ENCODE data around the gene TUBG2. TPM values are rescaled to one million over a fixed set of nuclear protein-coding genes. Genes with fewer than 3 reads are reported as not detected.

The TUBG2 gene
- total and polyA plus RNA-seq, 2 donors (not counting 1 experiment from before 2014, with no cell fraction given): 16.7 to 19.0 TPM

- no peak overlapping the region for H3K9ac ChIP-seq (ENCODE audit: low read length)
- H3K27ac ChIP-seq (ENCODE audit: low read length in 2 of 2): no peak overlapping the region
- TF ChIP-seq CTCF (IDR thresholded peaks at IDR 0.05) (no peak), EZH2 (IDR thresholded peaks at IDR 0.05; ENCODE audit: borderline replicate concordance, insufficient read depth, low read depth, low read length, poor library complexity, severe bottlenecking) (no peak)
- H3K4me1 ChIP-seq (ENCODE audit: control insufficient read depth in 2 of 2, insufficient read depth in 2 of 2, low read length in 2 of 2): peaks cover 22 to 45% of the 10 kb centered on the region in 2 donors
- H3K4me2 ChIP-seq (replicated peaks; ENCODE audit: low read depth, low read length, poor library complexity, severe bottlenecking): no peak overlapping the region
- H3K4me3 Mint-ChIP-seq: no peak overlapping the region
- H3K9me3 Mint-ChIP-seq (ENCODE audit: insufficient read depth): no peaks in the 10 kb centered on the region
- H3K9me3 ChIP-seq (ENCODE audit: control extremely low read depth in 1 of 3, control insufficient read depth in 2 of 3, insufficient read depth in 1 of 3, low read length in 2 of 3): no peaks in the 10 kb centered on the region
- H3K27me3 Mint-ChIP-seq: no peaks in the 10 kb centered on the region
- ATAC-seq (ENCODE audit: low read depth) (no peak), DNase-seq (no peak)
- no peak overlapping the region for H2AFZ ChIP-seq (ENCODE audit: insufficient read depth, low read depth, low read length, poor library complexity, severe bottlenecking)
- no peaks in the 10 kb centered on the region for H3K79me2 ChIP-seq (ENCODE audit: control insufficient read depth, insufficient read depth, low read length)
- WGBS (ENCODE audit: insufficient coverage): 88% methylated on average over 1 of the region's 3 CpGs
- peaks cover 2 to 75% of the 10 kb centered on the region in 2 experiments for H3K36me3 ChIP-seq (replicated peaks in 1 of 2; ENCODE audit: control extremely low read depth in 1 of 2, control insufficient read depth in 1 of 2, extremely low read depth in 1 of 2, insufficient read depth in 2 of 2, low read length in 1 of 2)
- intact Hi-C loops (cut with micrococcal nuclease): no loop called here
- ChIA-PET POLR2A (no interaction called here), CTCF (interaction anchor here (0.6 to 1.5 kb wide), 5 partner anchors 51 to 348 kb away, joined by 3 to 4 read pairs (median 4); no protein-coding TSS in a partner anchor)
- H3K27ac Mint-ChIP-seq: no peak overlapping the region
- H4K20me1 ChIP-seq (ENCODE audit: control insufficient read depth, insufficient read depth, low read length, poor library complexity, severe bottlenecking): no peaks in the 10 kb centered on the region
- H3K27me3 ChIP-seq (replicated peaks in 1 of 4; ENCODE audit: control extremely low read depth in 1 of 4, control insufficient read depth in 3 of 4, insufficient read depth in 4 of 4, low read length in 3 of 4): no peaks in the 10 kb centered on the region
- no peak overlapping the region for H3K4me3 ChIP-seq (ENCODE audit: control extremely low read depth in 1 of 5, extremely low read depth in 1 of 5, insufficient read depth in 1 of 5, low read depth in 2 of 5, low read length in 4 of 5)
- H3K4me1 Mint-ChIP-seq: peaks cover 31% of the 10 kb centered on the region
Observed at GRCh38 chr17:42708588-42708987, 49.5 kb downstream of the TUBG2 start.

DNA sequence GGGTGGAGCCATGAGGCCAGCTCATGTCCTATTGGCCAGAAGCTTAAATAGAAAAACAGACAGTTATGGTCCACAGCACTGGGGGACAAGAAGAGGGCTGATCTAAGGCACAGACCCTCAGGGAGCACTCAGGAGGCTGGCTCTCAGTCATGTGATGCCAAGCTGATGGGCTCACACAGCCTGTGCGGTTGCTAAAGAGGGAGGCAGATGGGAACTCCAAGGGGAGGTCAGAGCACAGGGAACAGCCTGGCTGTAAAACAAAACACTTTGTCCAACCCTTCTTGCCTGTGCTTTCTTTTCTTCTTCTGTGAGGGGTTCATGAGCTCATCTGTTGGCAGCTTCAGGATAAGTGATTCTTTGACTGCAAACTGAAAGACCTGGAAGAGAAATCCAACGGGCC, 50.5 kb downstream of the TUBG2 start:
- H2AFZ ChIP-seq (ENCODE audit: insufficient read depth, low read depth, low read length, poor library complexity, severe bottlenecking): no peak overlapping the region
- H3K4me1 Mint-ChIP-seq: peaks cover 23% of the 10 kb centered on the region
- intact Hi-C loops (cut with micrococcal nuclease): no loop called here
- ChIA-PET POLR2A (no interaction called here), CTCF (interaction anchor here (0.6 to 1.5 kb wide), 6 partner anchors 10 to 1727 kb away, joined by 3 to 4 read pairs (median 4); no protein-coding TSS in a partner anchor)
- no peaks in the 10 kb centered on the region for H3K79me2 ChIP-seq (ENCODE audit: control insufficient read depth, insufficient read depth, low read length)
- H3K4me1 ChIP-seq (ENCODE audit: control insufficient read depth in 2 of 2, insufficient read depth in 2 of 2, low read length in 2 of 2): peaks cover 20 to 36% of the 10 kb centered on the region in 2 donors
- H3K9me3 ChIP-seq (ENCODE audit: control extremely low read depth in 1 of 3, control insufficient read depth in 2 of 3, insufficient read depth in 1 of 3, low read length in 2 of 3): no peaks in the 10 kb centered on the region
- TF ChIP-seq CTCF (IDR thresholded peaks at IDR 0.05) (no peak), EZH2 (IDR thresholded peaks at IDR 0.05; ENCODE audit: borderline replicate concordance, insufficient read depth, low read depth, low read length, poor library complexity, severe bottlenecking) (no peak)
- peaks cover 4 to 74% of the 10 kb centered on the region in 2 experiments for H3K36me3 ChIP-seq (replicated peaks in 1 of 2; ENCODE audit: control extremely low read depth in 1 of 2, control insufficient read depth in 1 of 2, extremely low read depth in 1 of 2, insufficient read depth in 2 of 2, low read length in 1 of 2)
- no peaks in the 10 kb centered on the region for H3K27me3 ChIP-seq (replicated peaks in 1 of 4; ENCODE audit: control extremely low read depth in 1 of 4, control insufficient read depth in 3 of 4, insufficient read depth in 4 of 4, low read length in 3 of 4)
- DNase-seq: no peak
- no peak for ATAC-seq (ENCODE audit: low read depth)
- no peaks in the 10 kb centered on the region for H3K9me3 Mint-ChIP-seq (ENCODE audit: insufficient read depth)
- H3K27ac Mint-ChIP-seq: no peak overlapping the region
- no peaks in the 10 kb centered on the region for H3K27me3 Mint-ChIP-seq
- no peak overlapping the region for H3K4me3 ChIP-seq (ENCODE audit: control extremely low read depth in 1 of 5, extremely low read depth in 1 of 5, insufficient read depth in 1 of 5, low read depth in 2 of 5, low read length in 4 of 5)
- H3K4me2 ChIP-seq (replicated peaks; ENCODE audit: low read depth, low read length, poor library complexity, severe bottlenecking): no peak overlapping the region
- no peak overlapping the region for H3K27ac ChIP-seq (ENCODE audit: low read length in 2 of 2)
- H3K9ac ChIP-seq (ENCODE audit: low read length): no peak overlapping the region
- 100% methylated on average over 2 of the region's 2 CpGs for whole genome bisulfite sequencing (ENCODE audit: insufficient coverage)
- no peaks in the 10 kb centered on the region for H4K20me1 ChIP-seq (ENCODE audit: control insufficient read depth, insufficient read depth, low read length, poor library complexity, severe bottlenecking)
- no peak overlapping the region for H3K4me3 Mint-ChIP-seq

Small RNAs within 50 kb of the gene (small RNA-seq; reads per million reads assigned to genes)
- not detected for gene MIR6780A (ENCODE audit: insufficient read length, low read depth, low replicate concordance)

Other genes starting within 250 kb of the TUBG2 start
- not detected in 2 replicates for gene CAVIN1, start 236.0 kb upstream of the TUBG2 start, total RNA-seq
- gene CAVIN1, start 236.0 kb upstream of the TUBG2 start, polyA plus RNA-seq: not detected in 2 replicates
- 59.1 and 65.0 TPM in 2 replicates for gene ATP6V0A1, start 200.4 kb upstream of the TUBG2 start, total RNA-seq
- 90.9 and 108 TPM in 2 replicates for gene ATP6V0A1, start 200.4 kb upstream of the TUBG2 start, polyA plus RNA-seq
- gene NAGLU, start 123.0 kb upstream of the TUBG2 start, total RNA-seq: 44.8 and 47.1 TPM in 2 replicates
- gene NAGLU, start 123.0 kb upstream of the TUBG2 start, polyA plus RNA-seq: 43.4 and 52.4 TPM in 2 replicates
- gene HSD17B1, start 106.4 kb upstream of the TUBG2 start, total RNA-seq: 2.0 and 3.3 TPM in 2 replicates
- gene HSD17B1, start 106.4 kb upstream of the TUBG2 start, polyA plus RNA-seq: 1.3 and 1.5 TPM in 2 replicates
- 76.6 and 82.4 TPM in 2 replicates for gene COASY, start 97.1 kb upstream of the TUBG2 start, total RNA-seq
- 55.9 and 82.3 TPM in 2 replicates for gene COASY, start 97.1 kb upstream of the TUBG2 start, polyA plus RNA-seq
- 66.6 and 71.5 TPM in 2 replicates for gene MLX, start 92.2 kb upstream of the TUBG2 start, total RNA-seq
- 57.3 and 62.4 TPM in 2 replicates for gene MLX, start 92.2 kb upstream of the TUBG2 start, polyA plus RNA-seq
- 7.9 and 10.4 TPM in 2 replicates for gene PSMC3IP, start 81.6 kb upstream of the TUBG2 start, total RNA-seq
- gene PSMC3IP, start 81.6 kb upstream of the TUBG2 start, polyA plus RNA-seq: 2.8 and 3.2 TPM in 2 replicates
- 103 and 108 TPM in 2 replicates for gene RETREG3, start 49.9 kb upstream of the TUBG2 start, total RNA-seq
- 43.1 and 44.1 TPM in 2 replicates for gene RETREG3, start 49.9 kb upstream of the TUBG2 start, polyA plus RNA-seq
- 15.7 and 17.2 TPM in 2 replicates for gene TUBG1, start 49.6 kb upstream of the TUBG2 start, total RNA-seq
- gene TUBG1, start 49.6 kb upstream of the TUBG2 start, polyA plus RNA-seq: 12.3 and 19.5 TPM in 2 replicates
- 0.44 and 0.97 TPM in 2 replicates for gene PLEKHH3, start 17.7 kb downstream of the TUBG2 start, total RNA-seq
- 0.67 and 1.4 TPM in 2 replicates for gene PLEKHH3, start 17.7 kb downstream of the TUBG2 start, polyA plus RNA-seq
- 0.49 and 0.80 TPM in 2 replicates for gene CCR10, start 22.6 kb downstream of the TUBG2 start, total RNA-seq
- gene CCR10, start 22.6 kb downstream of the TUBG2 start, polyA plus RNA-seq: 1.8 and 2.7 TPM in 2 replicates
- gene CNTNAP1, start 23.2 kb downstream of the TUBG2 start, total RNA-seq: 4.7 and 6.7 TPM in 2 replicates
- gene CNTNAP1, start 23.2 kb downstream of the TUBG2 start, polyA plus RNA-seq: 3.5 and 4.9 TPM in 2 replicates
- gene EZH1, start 85.8 kb downstream of the TUBG2 start, total RNA-seq: 169 and 180 TPM in 2 replicates
- gene EZH1, start 85.8 kb downstream of the TUBG2 start, polyA plus RNA-seq: 115 and 195 TPM in 2 replicates
- gene RAMP2, start 101.9 kb downstream of the TUBG2 start, total RNA-seq: not detected in 2 replicates
- gene RAMP2, start 101.9 kb downstream of the TUBG2 start, polyA plus RNA-seq: not detected in 2 replicates
- gene VPS25, start 114.2 kb downstream of the TUBG2 start, total RNA-seq: 38.7 and 38.8 TPM in 2 replicates
- gene VPS25, start 114.2 kb downstream of the TUBG2 start, polyA plus RNA-seq: 30.6 and 40.5 TPM in 2 replicates
- gene WNK4, start 121.3 kb downstream of the TUBG2 start, total RNA-seq: 0.12 and 0.44 TPM in 2 replicates
- gene WNK4, start 121.3 kb downstream of the TUBG2 start, polyA plus RNA-seq: 0.03 and 0.06 TPM in 2 replicates
- 31.9 and 32.1 TPM in 2 replicates for gene COA3, start 139.4 kb downstream of the TUBG2 start, total RNA-seq
- 7.5 and 18.5 TPM in 2 replicates for gene COA3, start 139.4 kb downstream of the TUBG2 start, polyA plus RNA-seq
- not detected in 2 replicates for gene CNTD1, start 139.6 kb downstream of the TUBG2 start, total RNA-seq
- gene CNTD1, start 139.6 kb downstream of the TUBG2 start, polyA plus RNA-seq: not detected in 2 replicates
- 111 and 126 TPM in 2 replicates for gene BECN1, start 165.0 kb downstream of the TUBG2 start, total RNA-seq
- 61.3 and 71.2 TPM in 2 replicates for gene BECN1, start 165.0 kb downstream of the TUBG2 start, polyA plus RNA-seq
- 70.3 and 76.2 TPM in 2 replicates for gene PSME3, start 174.1 kb downstream of the TUBG2 start, total RNA-seq
- 43.4 and 55.1 TPM in 2 replicates for gene PSME3, start 174.1 kb downstream of the TUBG2 start, polyA plus RNA-seq
- 3.8 and 4.1 TPM in 2 replicates for gene AOC2, start 185.3 kb downstream of the TUBG2 start, total RNA-seq
- 1.9 and 2.6 TPM in 2 replicates for gene AOC2, start 185.3 kb downstream of the TUBG2 start, polyA plus RNA-seq
- gene AOC3, start 191.9 kb downstream of the TUBG2 start, total RNA-seq: 0.75 and 1.2 TPM in 2 replicates
- gene AOC3, start 191.9 kb downstream of the TUBG2 start, polyA plus RNA-seq: 1.5 and 2.7 TPM in 2 replicates
- not detected in 2 replicates for gene G6PC1, start 241.5 kb downstream of the TUBG2 start, total RNA-seq
- not detected in 2 replicates for gene G6PC1, start 241.5 kb downstream of the TUBG2 start, polyA plus RNA-seq